ENCODE measurements around the gene ITPK1.

DNA sequence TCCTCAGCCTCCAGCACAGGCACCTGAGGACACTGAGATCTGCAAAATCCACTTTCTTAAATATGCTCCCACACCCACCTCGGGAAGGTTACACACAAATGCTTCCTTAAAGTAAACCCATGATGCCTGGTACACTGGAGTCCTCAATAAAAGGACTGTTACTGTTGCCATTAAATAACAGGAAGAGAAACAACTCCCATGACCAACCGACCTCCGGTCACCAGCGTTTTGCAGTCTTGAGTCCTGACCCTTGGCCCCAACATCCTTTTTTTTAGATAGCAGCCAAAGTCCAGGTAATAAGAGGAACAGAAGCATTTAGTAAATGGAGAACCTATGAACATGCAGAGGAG is 42.4 kb downstream of the ITPK1 start:
- no peak for TF ChIP-seq POLR2A (IDR thresholded peaks at IDR 0.05; ENCODE audit: low read depth, low read length)
- no peak for TF ChIP-seq TAF1 (IDR thresholded peaks at IDR 0.05; ENCODE audit: borderline replicate concordance, low read depth, low read length)

Data from GM12892 (cell line).